Fibroblast of mammary gland (primary cell): ENCODE results near the gene TMEM52B.

Experiments used
- DNase-seq: peaks from one replicate; pipeline ENCODE4 v3.0.0-alpha.2; 2010; ENCODE audit warnings: low read depth
- H3K4me3 ChIP-seq: 2 replicates; pipeline ENCODE4 v1.5.1; 2011; ENCODE audit warnings: low read depth, mild to moderate bottlenecking, low read length, moderate library complexity; ENCODE audit not compliant: control insufficient read depth
- TF ChIP-seq, protein P1 (sequence below): conservative IDR thresholded peaks from 2 replicates; pipeline ENCODE4 v1.5.1; 2011; ENCODE audit warnings: low read depth, low read length, inconsistent platforms; ENCODE audit not compliant: control insufficient read depth, insufficient read depth

The TMEM52B gene

DNA sequence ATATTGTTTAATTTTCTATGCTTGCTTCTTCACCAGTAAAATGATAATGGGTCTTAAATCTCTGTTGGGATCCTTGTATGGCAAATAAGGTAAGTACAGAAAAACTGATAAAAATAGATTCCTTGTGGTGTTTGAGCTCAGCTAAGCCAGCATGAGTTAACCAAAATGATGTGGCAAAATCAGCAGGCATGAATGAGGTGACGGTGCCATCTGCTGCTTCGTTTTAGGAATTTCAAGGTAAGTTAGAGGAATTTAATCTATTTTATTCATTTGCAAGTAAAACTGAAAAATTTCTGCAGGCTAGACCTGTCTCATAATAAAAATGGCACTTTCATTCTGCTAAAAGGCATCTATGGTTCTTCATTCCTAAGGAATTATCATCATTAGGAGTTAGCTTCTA lies 38.8 kb upstream of the TMEM52B start:
- DNase-seq, result peak; percentile 61
- TF ChIP-seq, protein P1, sequence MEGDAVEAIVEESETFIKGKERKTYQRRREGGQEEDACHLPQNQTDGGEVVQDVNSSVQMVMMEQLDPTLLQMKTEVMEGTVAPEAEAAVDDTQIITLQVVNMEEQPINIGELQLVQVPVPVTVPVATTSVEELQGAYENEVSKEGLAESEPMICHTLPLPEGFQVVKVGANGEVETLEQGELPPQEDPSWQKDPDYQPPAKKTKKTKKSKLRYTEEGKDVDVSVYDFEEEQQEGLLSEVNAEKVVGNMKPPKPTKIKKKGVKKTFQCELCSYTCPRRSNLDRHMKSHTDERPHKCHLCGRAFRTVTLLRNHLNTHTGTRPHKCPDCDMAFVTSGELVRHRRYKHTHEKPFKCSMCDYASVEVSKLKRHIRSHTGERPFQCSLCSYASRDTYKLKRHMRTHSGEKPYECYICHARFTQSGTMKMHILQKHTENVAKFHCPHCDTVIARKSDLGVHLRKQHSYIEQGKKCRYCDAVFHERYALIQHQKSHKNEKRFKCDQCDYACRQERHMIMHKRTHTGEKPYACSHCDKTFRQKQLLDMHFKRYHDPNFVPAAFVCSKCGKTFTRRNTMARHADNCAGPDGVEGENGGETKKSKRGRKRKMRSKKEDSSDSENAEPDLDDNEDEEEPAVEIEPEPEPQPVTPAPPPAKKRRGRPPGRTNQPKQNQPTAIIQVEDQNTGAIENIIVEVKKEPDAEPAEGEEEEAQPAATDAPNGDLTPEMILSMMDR, result peak; percentile 45
- no peak overlapping the region for H3K4me3 ChIP-seq

DNA sequence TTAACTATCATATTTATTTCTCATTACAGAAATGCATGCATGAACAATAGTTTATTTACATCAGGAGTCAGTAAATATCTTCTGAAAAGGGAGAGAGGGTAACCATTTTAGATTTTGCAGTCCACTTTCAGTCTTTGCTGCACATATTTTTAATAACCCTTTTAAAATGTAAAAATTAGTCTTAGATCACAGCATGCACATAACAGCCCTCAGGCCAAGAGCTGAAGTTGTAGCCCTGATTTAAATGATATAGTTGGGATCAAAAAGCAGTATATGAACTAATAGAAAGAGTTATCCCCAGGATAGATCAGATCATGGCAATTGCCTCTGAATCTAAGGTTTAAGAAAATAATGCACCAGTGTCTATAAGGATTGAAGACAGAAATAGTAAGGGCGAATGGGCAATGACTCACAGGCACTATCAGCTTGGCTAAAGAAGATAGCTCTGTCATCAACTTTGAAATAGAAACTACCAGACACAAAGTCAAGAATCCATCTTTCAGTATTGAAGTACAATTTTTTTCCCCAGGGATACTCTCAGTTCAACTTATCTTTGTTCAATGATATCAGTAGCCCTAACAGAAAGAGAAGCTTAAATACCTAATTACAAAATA lies 35.7 kb upstream of the TMEM52B start:
- DNase-seq, result peak; percentile 5
- TF ChIP-seq, protein P1, result no peak

DNA sequence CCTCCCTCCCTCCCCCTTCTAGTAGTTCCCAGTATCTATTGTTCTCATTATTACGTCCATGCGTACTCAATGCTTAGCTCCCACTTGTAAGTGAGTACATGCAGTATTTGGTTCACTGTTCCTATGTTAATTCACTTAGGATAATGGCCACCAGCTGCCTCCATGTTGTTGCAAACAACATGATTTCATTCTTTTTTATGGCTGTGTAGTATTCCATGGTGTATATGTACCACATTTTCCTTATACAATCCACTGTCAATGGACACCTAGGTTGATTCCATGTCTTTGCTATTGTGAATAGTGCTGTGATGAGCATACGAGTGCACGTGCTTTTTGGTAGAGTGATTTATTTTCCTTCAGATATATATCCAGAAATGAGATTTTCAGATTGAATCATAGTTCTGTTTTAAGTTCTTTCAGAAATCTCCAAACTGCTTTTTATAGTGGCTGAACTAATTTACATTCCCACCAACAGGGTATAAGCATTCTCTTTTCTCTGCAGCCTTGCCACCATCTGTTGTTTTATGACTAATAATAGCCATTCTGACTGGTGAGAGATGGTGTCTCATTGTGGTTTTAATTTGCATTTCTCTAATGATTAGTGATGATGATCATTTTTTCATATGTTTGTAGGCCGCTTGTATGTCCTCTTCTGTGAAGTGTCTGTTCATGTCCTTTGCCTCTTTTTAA lies 31.0 kb upstream of the TMEM52B start:
- TF ChIP-seq, protein P1, result no peak
- H3K4me3 ChIP-seq, result no peak overlapping the region
- DNase-seq, result no peak

More for the DNA sequence above, 35.7 kb upstream of the TMEM52B start:
- no peak overlapping the region for H3K4me3 ChIP-seq

DNA sequence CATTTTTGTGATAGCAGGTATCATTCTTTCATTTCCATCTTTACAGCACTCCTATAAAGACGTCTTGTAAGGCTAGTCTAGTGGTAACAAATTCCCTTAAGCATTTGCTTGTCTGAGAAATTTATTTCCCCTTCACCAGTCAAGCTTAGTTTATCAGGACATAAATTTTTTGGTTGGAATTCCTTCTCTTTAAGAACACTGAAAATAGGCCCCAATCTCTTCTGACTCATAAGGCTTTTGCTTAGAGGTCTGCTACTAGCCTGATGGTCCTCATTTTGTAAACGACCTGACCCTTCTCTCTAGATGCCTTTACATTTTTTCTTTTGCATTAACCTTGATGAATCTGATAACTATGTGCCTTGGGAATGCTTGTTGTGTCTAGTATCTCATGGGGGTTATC lies 27.2 kb upstream of the TMEM52B start:
- H3K4me3 ChIP-seq, result no peak overlapping the region
- DNase-seq, result no peak
- TF ChIP-seq, protein P1, result no peak

DNA sequence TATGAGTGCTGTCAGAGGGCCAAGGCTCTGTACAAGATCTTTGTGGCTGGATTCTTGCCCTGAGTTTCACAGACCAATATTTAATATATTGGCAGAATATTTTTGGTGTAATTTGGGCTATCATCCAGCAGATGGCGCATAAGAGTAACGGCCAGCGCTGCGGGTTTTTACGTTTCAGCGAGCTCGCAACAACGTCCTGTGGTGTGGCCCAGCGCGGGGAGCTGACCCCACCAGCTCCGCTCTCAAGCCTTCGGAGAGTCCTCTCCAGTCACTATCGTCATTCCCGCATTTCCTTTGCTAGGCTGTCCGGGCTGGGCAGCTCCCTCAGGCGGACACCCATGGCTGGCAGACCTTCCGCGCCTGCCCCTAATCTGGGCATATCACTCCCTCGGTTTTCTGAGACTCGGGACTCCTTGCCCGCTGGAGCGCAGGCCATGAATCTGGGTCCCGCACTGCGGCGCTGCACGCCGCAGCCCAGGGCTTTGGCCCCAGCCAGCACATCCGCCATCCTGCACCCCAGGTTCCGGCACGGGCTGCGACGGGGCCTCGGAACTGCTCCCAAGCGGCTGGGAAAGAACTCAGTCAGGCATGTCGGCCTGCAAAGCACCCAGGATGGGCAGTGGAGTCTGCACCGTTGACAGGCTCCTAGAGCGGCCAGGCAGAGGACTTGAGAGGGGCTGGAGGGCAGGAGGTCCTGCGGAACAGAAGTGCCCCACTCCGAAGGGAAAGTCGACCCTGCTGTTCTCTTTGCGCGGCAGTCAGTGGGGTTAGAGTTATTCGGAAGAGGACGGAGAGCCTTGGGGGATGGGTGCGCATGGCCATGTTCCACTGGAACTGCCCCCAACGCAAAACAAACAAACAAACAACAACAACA lies 25.3 kb upstream of the TMEM52B start:
- DNase-seq, result peak; percentile 62
- H3K4me3 ChIP-seq, result peak overlapping the region; percentile 57
- TF ChIP-seq, protein P1, result peak; percentile 76

DNA sequence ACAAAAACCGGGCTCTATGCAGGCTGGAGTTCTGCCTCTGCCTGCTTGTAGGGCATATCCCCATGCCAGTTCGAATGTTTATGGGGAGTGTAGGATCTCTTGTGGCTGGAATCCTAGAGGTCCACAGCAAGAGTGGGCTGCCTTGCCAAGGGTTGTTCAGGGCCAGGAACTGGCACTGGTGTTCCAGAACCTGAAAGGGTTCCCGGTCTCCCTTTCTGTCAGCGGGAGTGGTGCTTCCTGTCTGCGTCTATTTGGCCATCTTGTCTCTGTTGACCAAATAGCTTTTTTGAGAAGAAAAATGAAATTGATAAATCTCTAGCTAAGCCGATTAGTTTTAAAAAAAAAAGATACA lies 24.7 kb upstream of the TMEM52B start:
- no peak for DNase-seq
- TF ChIP-seq, protein P1, result no peak
- peak overlapping the region; percentile 57 for H3K4me3 ChIP-seq
